ENCODE data around the gene HLCS. TPM values are rescaled to one million over a fixed set of nuclear protein-coding genes. Genes with fewer than 3 reads are reported as not detected.

The HLCS gene
- total RNA-seq, 6 experiments from 2014 or later: 12.6 to 19.1 (median 16.0) TPM

DNA sequence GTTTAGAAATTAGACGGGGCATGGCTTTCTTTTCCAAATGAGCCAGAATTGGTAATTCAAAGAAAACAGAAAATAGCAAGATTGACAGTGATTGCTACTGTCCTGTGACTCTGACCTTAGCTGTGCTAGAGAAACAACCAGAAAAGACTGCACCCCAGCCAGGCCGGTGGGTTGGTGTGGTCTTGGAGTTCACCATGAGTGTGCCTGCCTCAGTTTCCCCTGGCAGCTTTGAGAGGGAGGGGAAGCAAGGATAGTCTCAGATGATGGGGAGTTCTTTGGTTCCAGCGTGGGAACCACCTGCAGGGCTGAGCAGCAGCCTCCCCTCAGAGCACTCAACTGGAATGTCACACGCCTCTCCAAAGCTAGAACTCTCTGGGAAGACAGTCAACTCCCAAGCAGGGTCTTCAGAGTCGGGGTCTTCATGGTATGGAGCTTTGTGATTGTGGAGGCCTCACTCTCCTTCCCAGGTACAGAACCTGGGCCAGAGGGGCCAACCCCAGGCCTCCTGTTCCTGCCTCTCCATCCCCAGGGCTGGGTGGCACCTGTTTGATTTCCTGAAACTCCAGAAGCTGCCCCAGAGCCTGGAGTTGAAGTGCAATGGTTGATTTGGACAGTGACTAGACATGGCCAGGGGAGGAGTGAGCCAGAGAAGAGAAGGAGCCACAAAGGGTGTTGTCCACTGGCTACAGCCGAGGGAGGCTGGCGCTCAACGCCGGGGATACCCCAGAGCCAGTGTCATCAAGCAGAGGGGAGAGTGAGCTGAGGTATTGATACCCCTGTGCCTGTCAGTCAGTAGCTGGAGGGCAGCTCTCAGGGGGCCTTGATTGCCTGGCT lies 231.9 kb downstream of the HLCS start:
- 94% methylated on average over 2 of the region's 9 CpGs for WGBS (ENCODE audit: insufficient coverage, low coverage, low lambda C conversion rate, missing lambda C conversion rate)

DNA sequence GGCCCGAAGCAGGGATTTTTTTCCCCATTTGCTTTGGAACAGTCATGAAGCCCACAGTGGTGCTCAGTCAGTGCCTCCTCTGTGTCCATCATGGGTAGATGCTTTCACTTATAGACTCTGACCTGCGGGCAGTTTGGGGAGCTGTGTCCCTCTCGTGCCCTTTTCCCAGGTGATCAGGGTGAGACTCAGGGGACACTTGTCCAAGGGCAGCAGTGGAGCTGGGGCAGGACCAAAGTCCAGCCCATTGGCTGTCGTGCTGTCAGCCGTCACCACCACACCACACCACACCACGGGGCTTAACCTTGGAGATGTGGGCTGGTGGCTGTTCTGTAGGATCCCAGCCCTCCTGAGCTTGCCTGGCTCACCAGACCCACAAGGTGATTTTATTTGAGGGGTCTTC lies 232.6 kb downstream of the HLCS start:
- no peak for DNase-seq
- H3K4me1 ChIP-seq: peaks cover 0 to 7% (median 0%) of the 10 kb centered on the region in 4 donors
- intact Hi-C loops (cut with DNase I): no loop called here
- H3K27me3 ChIP-seq: no peaks in the 10 kb centered on the region
- H3K4me3 ChIP-seq: no peak overlapping the region
- H3K36me3 ChIP-seq: no peaks in the 10 kb centered on the region
- no peak overlapping the region for H3K27ac ChIP-seq
- no peaks in the 10 kb centered on the region for H3K9me3 ChIP-seq
- 57% methylated on average over 2 of the region's 6 CpGs for WGBS (ENCODE audit: insufficient coverage, low coverage, low lambda C conversion rate, missing lambda C conversion rate)
- ATAC-seq: peak in 2 of 4 donors; percentile 20 to 23
- TF ChIP-seq, protein P1, sequence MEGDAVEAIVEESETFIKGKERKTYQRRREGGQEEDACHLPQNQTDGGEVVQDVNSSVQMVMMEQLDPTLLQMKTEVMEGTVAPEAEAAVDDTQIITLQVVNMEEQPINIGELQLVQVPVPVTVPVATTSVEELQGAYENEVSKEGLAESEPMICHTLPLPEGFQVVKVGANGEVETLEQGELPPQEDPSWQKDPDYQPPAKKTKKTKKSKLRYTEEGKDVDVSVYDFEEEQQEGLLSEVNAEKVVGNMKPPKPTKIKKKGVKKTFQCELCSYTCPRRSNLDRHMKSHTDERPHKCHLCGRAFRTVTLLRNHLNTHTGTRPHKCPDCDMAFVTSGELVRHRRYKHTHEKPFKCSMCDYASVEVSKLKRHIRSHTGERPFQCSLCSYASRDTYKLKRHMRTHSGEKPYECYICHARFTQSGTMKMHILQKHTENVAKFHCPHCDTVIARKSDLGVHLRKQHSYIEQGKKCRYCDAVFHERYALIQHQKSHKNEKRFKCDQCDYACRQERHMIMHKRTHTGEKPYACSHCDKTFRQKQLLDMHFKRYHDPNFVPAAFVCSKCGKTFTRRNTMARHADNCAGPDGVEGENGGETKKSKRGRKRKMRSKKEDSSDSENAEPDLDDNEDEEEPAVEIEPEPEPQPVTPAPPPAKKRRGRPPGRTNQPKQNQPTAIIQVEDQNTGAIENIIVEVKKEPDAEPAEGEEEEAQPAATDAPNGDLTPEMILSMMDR (IDR thresholded peaks at IDR 0.05): no peak
- TF ChIP-seq POLR2A (IDR thresholded peaks at IDR 0.05): no peak

More for the DNA sequence above, 231.9 kb downstream of the HLCS start:
- TF ChIP-seq, protein P1 (IDR thresholded peaks at IDR 0.05): no peak
- no peak for TF ChIP-seq POLR2A (IDR thresholded peaks at IDR 0.05)
- no peak for DNase-seq
- peaks cover 0 to 7% (median 0%) of the 10 kb centered on the region in 4 donors for H3K4me1 ChIP-seq
- H3K27me3 ChIP-seq: no peaks in the 10 kb centered on the region
- no peak overlapping the region for H3K4me3 ChIP-seq
- no peaks in the 10 kb centered on the region for H3K36me3 ChIP-seq
- intact Hi-C loops (cut with DNase I): no loop called here
- ATAC-seq: no peak
- no peaks in the 10 kb centered on the region for H3K9me3 ChIP-seq
- no peak overlapping the region for H3K27ac ChIP-seq

DNA sequence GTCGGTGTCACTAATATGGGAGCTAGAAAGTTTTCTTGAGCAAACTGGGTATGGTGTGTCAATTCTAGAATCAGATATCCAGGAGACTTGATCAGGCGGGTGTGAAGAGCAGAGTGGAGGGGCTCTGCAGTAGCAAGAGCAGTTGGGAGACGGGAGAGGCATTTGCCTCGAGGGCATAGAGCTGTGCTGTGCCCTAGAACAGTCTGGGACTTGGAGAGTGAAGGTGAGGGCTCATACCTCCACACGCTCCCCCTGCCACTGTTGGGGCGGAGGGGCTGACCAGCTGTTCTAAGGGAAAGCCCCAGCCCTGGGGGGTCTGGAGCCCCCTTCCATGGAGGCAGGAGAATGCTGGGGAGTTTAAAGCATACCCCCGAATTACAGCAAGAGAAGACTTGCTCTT lies 233.7 kb downstream of the HLCS start:
- 80% methylated on average over 3 of the region's 7 CpGs for WGBS (ENCODE audit: insufficient coverage, low coverage, low lambda C conversion rate, missing lambda C conversion rate)
- Histone ChIP-seq H3K4me1 (peaks cover 0 to 7% (median 0%) of the 10 kb centered on the region in 4 donors), H3K36me3 (no peaks in the 10 kb centered on the region)

DNA sequence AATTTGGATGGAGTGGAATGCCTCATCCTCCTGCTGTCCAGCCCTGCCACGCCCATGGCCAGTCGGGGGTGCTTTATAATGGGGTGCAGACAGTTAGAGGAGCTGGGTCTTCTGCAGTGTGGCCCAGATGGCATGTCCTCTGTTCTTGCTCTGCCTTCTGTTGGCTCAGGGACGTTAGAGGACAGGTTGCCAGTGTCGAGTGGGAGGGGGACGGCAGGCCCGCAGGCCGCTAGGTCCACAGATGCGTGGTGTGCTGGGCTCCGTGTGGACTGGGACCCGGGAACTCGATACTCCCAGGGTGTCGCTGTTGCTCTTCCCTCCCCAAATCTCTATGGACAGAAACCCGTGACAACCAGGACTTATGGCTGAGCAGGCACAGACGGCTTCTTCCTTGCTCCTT lies 234.3 kb downstream of the HLCS start:
- no peak for TF ChIP-seq POLR2A (IDR thresholded peaks at IDR 0.05)
- TF ChIP-seq, protein P1 (IDR thresholded peaks at IDR 0.05): no peak
- no peaks in the 10 kb centered on the region for H3K9me3 ChIP-seq
- ATAC-seq (no peak), DNase-seq (no peak)
- no peaks in the 10 kb centered on the region for H3K27me3 ChIP-seq
- WGBS (ENCODE audit: insufficient coverage, low coverage, low lambda C conversion rate, missing lambda C conversion rate): no CpG with 5 or more reads among the region's 14 CpGs
- no peak overlapping the region for H3K27ac ChIP-seq
- H3K36me3 ChIP-seq: no peaks in the 10 kb centered on the region
- no peak overlapping the region for H3K4me3 ChIP-seq
- H3K4me1 ChIP-seq: peaks cover 0 to 7% (median 0%) of the 10 kb centered on the region in 4 donors
- intact Hi-C loops (cut with DNase I): no loop called here

More for the DNA sequence above, 233.7 kb downstream of the HLCS start:
- no peak overlapping the region for H3K4me3 ChIP-seq
- H3K27me3 ChIP-seq: no peaks in the 10 kb centered on the region
- intact Hi-C loops (cut with DNase I): no loop called here
- no peak overlapping the region for H3K27ac ChIP-seq
- ATAC-seq (no peak), DNase-seq (no peak)
- TF ChIP-seq, protein P1 (IDR thresholded peaks at IDR 0.05): no peak
- no peak for TF ChIP-seq POLR2A (IDR thresholded peaks at IDR 0.05)
- no peaks in the 10 kb centered on the region for H3K9me3 ChIP-seq

All from right lobe of liver (tissue), 6 donors.